Measurements from ENCODE around the gene ZNF273.
"Not testable (repeated sequence)": the region's sequence is repeated elsewhere in the genome, so short reads cannot be mapped to it uniquely, and the experiment has no call there.

Gene ZNF273

DNA sequence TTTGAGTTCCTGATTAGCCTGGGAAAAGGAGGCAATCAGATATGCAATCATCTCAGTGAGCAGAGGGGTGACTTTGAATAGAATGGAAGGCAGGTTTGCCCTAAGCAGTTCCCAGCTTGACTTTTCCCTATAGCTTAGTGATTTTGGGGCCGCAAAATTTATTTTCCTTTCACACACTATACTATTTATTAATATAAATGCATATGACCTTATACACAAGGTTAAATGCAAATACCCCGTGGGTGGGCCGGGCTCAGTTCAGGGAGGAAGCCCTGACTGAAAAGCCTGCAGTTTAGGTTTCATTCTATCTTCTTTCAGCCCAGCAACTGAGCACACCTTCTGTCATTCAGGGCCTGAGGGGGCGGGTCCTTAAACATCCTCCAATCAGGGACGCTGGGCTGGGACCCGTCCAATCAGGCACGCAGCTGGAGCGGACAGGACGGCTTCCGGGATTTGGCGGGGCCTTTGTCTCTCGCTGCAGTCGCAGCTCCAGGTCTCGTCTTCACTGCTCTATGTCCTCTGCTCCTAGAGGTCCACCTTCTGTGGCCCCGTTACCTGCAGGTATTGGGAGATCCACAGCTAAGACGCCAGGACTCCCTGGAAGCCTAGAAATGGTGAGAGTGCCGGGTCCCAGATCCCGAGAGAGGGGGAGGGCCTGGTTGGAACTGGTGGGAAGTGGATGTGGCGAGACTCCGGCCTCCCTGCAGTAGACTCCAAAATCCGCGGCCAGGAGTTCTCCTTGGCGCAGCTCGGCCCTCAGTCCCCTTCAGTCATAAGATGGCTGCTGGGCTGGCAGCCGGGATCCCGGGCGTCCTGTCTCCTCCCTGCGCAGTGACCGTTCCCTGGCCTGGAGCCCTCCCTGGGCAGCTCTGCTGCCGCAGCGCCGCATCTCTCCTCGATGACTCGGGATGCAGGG, at the start of gene ZNF273:
Gene ZNF273, plus strand, starts transcription at position 468 of the 916 bp plus-strand sequence. Its CDS starts 45 bp downstream, at position 513.
- Histone ChIP-seq H3K9me3 (ENCODE audit: control insufficient read depth, insufficient read depth, low read length) (no peaks in the 10 kb centered on the region), H3K4me3 (ENCODE audit: low read depth, low read length) (peak within 1 kb of the TSS; percentile 100), H3K36me3 (ENCODE audit: control insufficient read depth, insufficient read depth, low read length) (peaks cover 8% of the 10 kb centered on the region; the same call in 1 of the 2 replicates), H3K27ac (ENCODE audit: low read depth, low read length) (peak within 1 kb of the TSS; percentile 95), H3K9ac (ENCODE audit: low read depth, low read length) (peak within 1 kb of the TSS; percentile 98), H3K4me1 (ENCODE audit: control insufficient read depth, insufficient read depth, low read length) (peaks cover 35% of the 10 kb centered on the region), H3K27me3 (ENCODE audit: control insufficient read depth, insufficient read depth, low read length) (no peaks in the 10 kb centered on the region)

DNA sequence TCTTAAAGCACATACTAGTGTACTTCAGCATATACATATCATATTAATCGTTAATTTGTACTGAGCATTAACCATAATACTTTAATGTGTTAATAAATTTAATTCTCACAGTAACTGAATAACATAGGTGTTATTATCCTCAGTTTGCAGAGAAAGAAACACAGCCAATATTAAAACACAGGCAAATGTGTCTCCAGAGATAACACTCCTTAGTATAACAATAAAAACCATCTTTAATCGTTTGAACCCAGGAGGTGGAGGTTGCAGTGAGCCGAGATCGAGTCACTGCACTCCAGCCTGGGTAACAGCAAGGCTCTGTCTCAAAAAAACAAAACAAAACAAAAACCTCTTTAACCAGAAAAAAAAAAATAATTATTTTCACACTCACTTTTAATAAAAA, 49.4 kb upstream of the ZNF273 start:
- Histone ChIP-seq H3K4me3 (ENCODE audit: low read depth, low read length) (no peak overlapping the region), H3K27me3 (ENCODE audit: control insufficient read depth, insufficient read depth, low read length) (no peaks in the 10 kb centered on the region), H3K9me3 (ENCODE audit: control insufficient read depth, insufficient read depth, low read length) (no peaks in the 10 kb centered on the region), H3K9ac (ENCODE audit: low read depth, low read length) (no peak overlapping the region), H3K4me1 (ENCODE audit: control insufficient read depth, insufficient read depth, low read length) (no peaks in the 10 kb centered on the region), H3K36me3 (ENCODE audit: control insufficient read depth, insufficient read depth, low read length) (no peaks in the 10 kb centered on the region), H3K27ac (ENCODE audit: low read depth, low read length) (no peak overlapping the region)

DNA sequence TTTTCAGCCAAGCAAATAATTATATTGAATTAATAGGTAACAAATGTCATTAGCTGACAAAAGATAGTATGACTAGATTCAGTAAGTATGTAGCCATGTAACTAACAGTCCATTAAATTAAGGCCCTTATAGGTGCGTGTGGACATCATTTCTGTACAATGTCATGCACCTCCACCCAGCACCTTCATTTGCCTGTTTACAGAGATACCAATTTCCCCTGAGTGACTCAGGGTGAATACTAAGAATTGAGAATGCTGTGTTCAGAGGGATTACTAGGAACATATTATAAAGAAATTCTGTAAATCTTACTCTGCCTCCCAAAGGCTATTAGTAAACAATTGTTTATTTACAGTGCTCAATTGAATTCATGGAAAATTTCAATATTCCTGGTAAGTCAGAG, 48.1 kb upstream of the ZNF273 start:
- H3K36me3 ChIP-seq (ENCODE audit: control insufficient read depth, insufficient read depth, low read length), result no peaks in the 10 kb centered on the region
- no peak overlapping the region for H3K27ac ChIP-seq (ENCODE audit: low read depth, low read length)
- no peaks in the 10 kb centered on the region for H3K27me3 ChIP-seq (ENCODE audit: control insufficient read depth, insufficient read depth, low read length)
- H3K9ac ChIP-seq (ENCODE audit: low read depth, low read length), result no peak overlapping the region
- no peaks in the 10 kb centered on the region for H3K9me3 ChIP-seq (ENCODE audit: control insufficient read depth, insufficient read depth, low read length)
- H3K4me3 ChIP-seq (ENCODE audit: low read depth, low read length), result no peak overlapping the region
- no peaks in the 10 kb centered on the region for H3K4me1 ChIP-seq (ENCODE audit: control insufficient read depth, insufficient read depth, low read length)

DNA sequence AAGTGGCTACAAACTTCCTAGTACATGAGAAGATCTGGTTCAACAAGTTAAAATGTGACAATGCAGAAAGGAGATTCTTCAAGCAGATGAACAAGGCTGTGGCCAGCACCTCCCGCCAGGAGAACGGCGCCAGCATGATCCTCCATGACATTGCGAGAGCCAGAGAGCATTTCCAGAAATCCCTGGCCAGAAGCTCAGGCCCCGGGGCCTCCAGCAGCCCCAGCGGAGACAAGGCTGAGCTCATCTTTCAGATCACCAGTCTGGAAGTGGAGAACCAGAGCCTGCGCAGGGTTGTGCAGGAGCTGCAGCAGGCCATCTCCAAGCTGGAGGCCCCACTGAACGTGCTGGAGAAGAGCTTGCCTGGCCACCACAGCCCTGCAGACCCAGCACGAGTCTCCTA, 40.1 kb upstream of the ZNF273 start:
- H3K9me3 ChIP-seq (ENCODE audit: control insufficient read depth, insufficient read depth, low read length), result peaks cover 12% of the 10 kb centered on the region; the same call in 1 of the 2 replicates
- H3K36me3 ChIP-seq (ENCODE audit: control insufficient read depth, insufficient read depth, low read length), result no peaks in the 10 kb centered on the region
- H3K4me1 ChIP-seq (ENCODE audit: control insufficient read depth, insufficient read depth, low read length), result no peaks in the 10 kb centered on the region
- H3K9ac ChIP-seq (ENCODE audit: low read depth, low read length), result no peak overlapping the region
- H3K4me3 ChIP-seq (ENCODE audit: low read depth, low read length), result no peak overlapping the region
- no peak overlapping the region for H3K27ac ChIP-seq (ENCODE audit: low read depth, low read length)
- no peaks in the 10 kb centered on the region for H3K27me3 ChIP-seq (ENCODE audit: control insufficient read depth, insufficient read depth, low read length)

DNA sequence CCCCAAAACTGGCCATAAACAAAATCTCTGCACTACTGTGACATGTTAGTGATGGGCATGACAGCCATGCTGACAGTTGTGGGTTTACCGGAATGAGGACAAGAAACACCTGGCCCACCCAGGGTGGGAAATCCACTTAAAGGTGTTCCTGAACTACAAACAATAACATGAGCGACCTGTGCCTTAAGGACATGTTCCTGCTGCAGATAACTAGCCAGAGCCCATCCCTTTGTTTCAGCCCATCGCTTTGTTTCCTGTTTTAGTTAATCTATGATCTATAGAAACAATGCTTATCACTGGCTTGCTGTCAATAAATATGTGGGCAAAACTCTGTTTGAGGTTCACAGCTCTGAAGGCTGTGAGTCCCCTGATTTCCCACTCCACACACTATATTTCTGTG, 39.5 kb upstream of the ZNF273 start:
- not testable (repeated sequence) for H3K27ac ChIP-seq (ENCODE audit: low read depth, low read length); H3K4me3 ChIP-seq (ENCODE audit: low read depth, low read length); H3K36me3 ChIP-seq (ENCODE audit: control insufficient read depth, insufficient read depth, low read length); H3K27me3 ChIP-seq (ENCODE audit: control insufficient read depth, insufficient read depth, low read length); H3K9ac ChIP-seq (ENCODE audit: low read depth, low read length); H3K4me1 ChIP-seq (ENCODE audit: control insufficient read depth, insufficient read depth, low read length)
- peaks cover 15% of the 10 kb centered on the region; the same call in 1 of the 2 replicates for H3K9me3 ChIP-seq (ENCODE audit: control insufficient read depth, insufficient read depth, low read length)

DNA sequence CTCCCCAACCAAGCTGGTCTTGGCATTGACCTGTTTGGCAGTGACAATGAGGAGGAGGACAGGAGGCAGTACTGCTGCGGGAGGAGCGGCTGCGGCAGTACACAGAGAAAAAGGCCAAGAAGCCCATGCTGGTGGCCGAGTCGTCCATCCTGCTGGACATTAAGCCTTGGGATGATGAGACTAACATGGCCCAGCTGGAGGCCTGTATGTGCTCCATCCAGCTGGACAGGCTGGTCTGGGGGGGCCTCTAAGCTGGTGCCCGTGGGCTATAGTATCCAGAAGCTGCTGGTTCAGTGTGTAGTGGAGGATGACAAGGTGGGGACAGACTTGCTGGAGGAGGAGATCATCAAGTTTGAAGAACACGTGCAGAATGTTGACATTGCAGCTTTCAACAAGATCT, 39.1 kb upstream of the ZNF273 start:
- Histone ChIP-seq H3K9me3 (ENCODE audit: control insufficient read depth, insufficient read depth, low read length) (peaks cover 15% of the 10 kb centered on the region; the same call in 1 of the 2 replicates), H3K27ac (ENCODE audit: low read depth, low read length) (no peak overlapping the region), H3K4me1 (ENCODE audit: control insufficient read depth, insufficient read depth, low read length) (no peaks in the 10 kb centered on the region), H3K9ac (ENCODE audit: low read depth, low read length) (no peak overlapping the region), H3K27me3 (ENCODE audit: control insufficient read depth, insufficient read depth, low read length) (no peaks in the 10 kb centered on the region), H3K4me3 (ENCODE audit: low read depth, low read length) (no peak overlapping the region), H3K36me3 (ENCODE audit: control insufficient read depth, insufficient read depth, low read length) (no peaks in the 10 kb centered on the region)

DNA sequence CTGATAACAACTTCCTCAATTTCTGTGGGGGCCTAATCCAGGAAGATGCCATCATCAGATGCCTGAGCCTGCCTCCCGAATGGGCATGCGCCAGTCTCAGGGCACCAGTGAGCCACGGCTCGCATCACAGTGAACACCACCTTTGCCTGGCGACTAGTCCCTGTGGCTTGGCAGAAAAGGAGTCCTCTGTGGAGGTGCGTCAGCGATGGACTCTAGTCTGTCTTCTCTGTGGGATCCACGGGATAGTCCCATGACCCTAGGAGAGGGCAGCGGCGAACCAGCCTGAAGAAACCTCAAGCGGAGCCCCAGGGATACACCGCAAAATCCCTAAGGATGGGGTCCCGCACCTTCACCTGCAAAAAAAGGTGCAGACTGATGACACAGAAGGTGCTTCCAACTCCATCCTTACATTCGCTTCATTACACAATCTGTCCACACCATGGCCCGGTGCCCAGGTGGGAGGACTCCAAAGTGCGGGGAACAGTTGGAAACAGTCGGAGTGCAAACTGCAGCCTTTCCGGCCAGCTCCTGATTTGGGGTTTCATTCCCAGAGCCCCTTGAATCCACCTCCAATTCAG, 35.1 kb upstream of the ZNF273 start:
- H3K4me3 ChIP-seq (ENCODE audit: low read depth, low read length), result no peak overlapping the region
- H3K9me3 ChIP-seq (ENCODE audit: control insufficient read depth, insufficient read depth, low read length), result peaks cover 19% of the 10 kb centered on the region; the same call in 1 of the 2 replicates
- H3K27me3 ChIP-seq (ENCODE audit: control insufficient read depth, insufficient read depth, low read length), result no peaks in the 10 kb centered on the region

DNA sequence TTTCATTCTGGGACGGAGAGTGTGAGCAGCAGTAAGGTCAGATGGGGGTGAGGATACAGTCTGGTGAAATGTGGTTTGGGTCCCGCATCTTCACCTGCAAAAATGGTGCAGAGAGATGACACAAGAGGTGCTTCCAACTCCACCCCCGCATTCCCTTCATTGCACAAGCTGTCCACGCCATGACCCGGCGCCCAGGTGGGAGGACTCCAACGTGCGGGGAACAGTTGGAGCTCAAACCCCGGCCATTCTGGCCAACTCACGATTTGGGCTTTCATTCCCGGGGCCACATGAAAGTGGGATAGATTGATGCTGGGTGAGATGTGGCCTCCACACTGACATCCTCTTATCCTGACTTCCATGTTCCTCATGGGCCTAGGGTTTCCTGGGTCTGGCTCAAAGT, 34.6 kb upstream of the ZNF273 start:
- Histone ChIP-seq H3K4me3 (ENCODE audit: low read depth, low read length) (no peak overlapping the region), H3K27me3 (ENCODE audit: control insufficient read depth, insufficient read depth, low read length) (no peaks in the 10 kb centered on the region), H3K4me1 (ENCODE audit: control insufficient read depth, insufficient read depth, low read length) (no peaks in the 10 kb centered on the region), H3K9ac (ENCODE audit: low read depth, low read length) (no peak overlapping the region), H3K36me3 (ENCODE audit: control insufficient read depth, insufficient read depth, low read length) (no peaks in the 10 kb centered on the region), H3K9me3 (ENCODE audit: control insufficient read depth, insufficient read depth, low read length) (peaks cover 23% of the 10 kb centered on the region; the same call in 1 of the 2 replicates), H3K27ac (ENCODE audit: low read depth, low read length) (no peak overlapping the region)

More for the DNA sequence above, 35.1 kb upstream of the ZNF273 start:
- H3K36me3 ChIP-seq (ENCODE audit: control insufficient read depth, insufficient read depth, low read length), result no peaks in the 10 kb centered on the region
- no peaks in the 10 kb centered on the region for H3K4me1 ChIP-seq (ENCODE audit: control insufficient read depth, insufficient read depth, low read length)
- H3K9ac ChIP-seq (ENCODE audit: low read depth, low read length), result no peak overlapping the region
- H3K27ac ChIP-seq (ENCODE audit: low read depth, low read length), result no peak overlapping the region

DNA sequence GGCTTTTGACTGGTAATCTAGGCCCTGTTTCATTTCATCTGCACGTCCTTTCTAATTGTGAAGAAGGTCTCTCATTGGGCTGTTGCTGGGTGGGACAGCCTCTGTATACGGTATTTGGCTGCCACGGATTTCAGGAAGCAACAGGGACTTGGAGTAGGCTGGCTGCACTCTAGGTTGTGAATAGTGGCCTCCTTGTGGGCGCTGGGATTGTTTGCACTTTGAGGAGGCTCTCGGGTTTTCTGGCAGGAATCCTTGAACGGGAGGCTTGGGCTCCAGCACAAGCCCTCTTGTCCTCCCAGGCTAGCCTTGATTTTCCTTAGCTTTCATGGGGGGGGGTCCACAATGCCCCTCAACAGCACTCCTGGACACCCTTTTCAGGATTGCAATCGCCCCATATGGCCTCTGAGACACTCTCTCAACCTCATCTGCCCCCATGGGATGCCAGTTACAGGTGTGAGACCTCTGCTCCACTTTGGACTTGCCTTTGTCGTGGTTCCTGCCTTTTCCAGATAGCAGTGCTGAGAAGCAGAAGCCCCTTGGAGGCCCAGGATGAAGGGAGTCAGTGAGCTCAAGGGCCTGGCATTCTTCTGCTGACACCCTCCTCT, 33.9 kb upstream of the ZNF273 start:
- no peaks in the 10 kb centered on the region for H3K27me3 ChIP-seq (ENCODE audit: control insufficient read depth, insufficient read depth, low read length)
- no peaks in the 10 kb centered on the region for H3K36me3 ChIP-seq (ENCODE audit: control insufficient read depth, insufficient read depth, low read length)
- H3K27ac ChIP-seq (ENCODE audit: low read depth, low read length), result no peak overlapping the region
- H3K4me3 ChIP-seq (ENCODE audit: low read depth, low read length), result no peak overlapping the region
- peaks cover 23% of the 10 kb centered on the region; the same call in 1 of the 2 replicates for H3K9me3 ChIP-seq (ENCODE audit: control insufficient read depth, insufficient read depth, low read length)
- H3K9ac ChIP-seq (ENCODE audit: low read depth, low read length), result no peak overlapping the region
- H3K4me1 ChIP-seq (ENCODE audit: control insufficient read depth, insufficient read depth, low read length), result no peaks in the 10 kb centered on the region

DNA sequence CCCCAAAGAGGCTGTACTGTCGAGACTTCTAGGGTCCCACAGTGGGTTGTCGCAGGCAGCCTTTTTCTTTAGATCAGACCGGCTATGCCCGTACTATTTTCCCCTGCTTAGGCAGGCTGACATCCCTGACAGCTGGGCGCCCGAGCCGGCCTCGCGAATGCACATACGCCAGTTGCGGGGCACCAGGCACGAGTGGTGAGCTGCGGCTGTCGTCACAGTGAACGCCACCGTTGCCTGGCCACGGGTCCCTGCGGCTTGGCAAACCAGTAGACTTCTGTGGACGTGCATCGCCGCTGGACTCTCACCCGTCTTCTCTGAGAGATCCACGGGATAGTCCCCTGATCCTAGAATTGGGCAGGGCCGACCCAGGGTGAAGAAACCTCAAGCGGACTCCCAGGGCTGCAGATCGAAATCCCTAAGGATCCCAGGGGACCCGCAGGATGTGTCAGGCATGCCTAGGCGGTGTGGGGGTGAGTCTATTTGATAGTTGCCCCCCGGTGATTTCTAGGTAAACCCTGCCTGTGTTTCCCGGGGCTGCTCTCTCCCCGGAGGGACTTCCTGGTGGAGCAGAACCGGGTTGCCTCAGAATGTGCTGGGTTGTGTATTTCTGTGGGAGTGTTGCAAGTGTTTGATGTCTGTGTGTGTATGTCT, 33.0 kb upstream of the ZNF273 start:
- Histone ChIP-seq H3K9me3 (ENCODE audit: control insufficient read depth, insufficient read depth, low read length) (peaks cover 22% of the 10 kb centered on the region; the same call in 1 of the 2 replicates), H3K27me3 (ENCODE audit: control insufficient read depth, insufficient read depth, low read length) (no peaks in the 10 kb centered on the region), H3K4me1 (ENCODE audit: control insufficient read depth, insufficient read depth, low read length) (no peaks in the 10 kb centered on the region), H3K27ac (ENCODE audit: low read depth, low read length) (no peak overlapping the region), H3K4me3 (ENCODE audit: low read depth, low read length) (no peak overlapping the region), H3K36me3 (ENCODE audit: control insufficient read depth, insufficient read depth, low read length) (no peaks in the 10 kb centered on the region), H3K9ac (ENCODE audit: low read depth, low read length) (no peak overlapping the region)

Measured in HUES48 (cell line).